DND-41 (cell line): Measurements from ENCODE around the gene DPYD.

Experiments
- CTCF ChIP-seq: IDR thresholded peaks from 2 replicates; pipeline ENCODE4 v1.5.1; 2012; ENCODE audit warnings: borderline replicate concordance, low read length, moderate library complexity, mild to moderate bottlenecking; ENCODE audit not compliant: poor library complexity, severe bottlenecking; ENCODE audit errors: extremely low read depth
- EZH2 ChIP-seq: IDR thresholded peaks from 3 replicates; pipeline ENCODE4 v1.6.1; 2012; ENCODE audit warnings: borderline replicate concordance, low read depth, mild to moderate bottlenecking, moderate library complexity, low read length, inconsistent platforms; ENCODE audit not compliant: severe bottlenecking

GRCh38 chr1:97366984-97367383 is 553.9 kb downstream of the DPYD start:
- TF ChIP-seq CTCF (no peak), EZH2 (no peak)
